Sigmoid colon (tissue), 4 donors: ENCODE results near the gene TIAM1.

ENCODE experiments used
- CTCF ChIP-seq, 4 experiments: fragments of 450-650 bp in 3 of 4; fragments of 200-600 bp in 1 of 4; IDR thresholded peaks; one replicate each; pipeline ENCODE4 v1.5.1; 2016 to 2019; ENCODE audit warnings: antibody characterized with exemption in 4 of 4, mild to moderate bottlenecking in 3 of 4, moderate library complexity in 2 of 4
- EP300 ChIP-seq, 4 donors: sonication (generic); formaldehyde crosslinking; IDR thresholded peaks; one replicate each; pipeline ENCODE4 v1.6.1; 2017; ENCODE audit warnings: antibody characterized with exemption in 4 of 4
- POLR2A ChIP-seq, 2 donors: fragments of 450-650 bp; IDR thresholded peaks; one replicate each; pipeline ENCODE4 v1.6.1; 2016; ENCODE audit warnings: antibody characterized with exemption in 2 of 2, mild to moderate bottlenecking in 2 of 2, moderate library complexity in 2 of 2
- POLR2AphosphoS5 ChIP-seq, 4 donors: sonication (generic); formaldehyde crosslinking; IDR thresholded peaks; one replicate each; pipeline ENCODE4 v1.6.1; 2017; ENCODE audit warnings: antibody characterized with exemption in 4 of 4

DNA sequence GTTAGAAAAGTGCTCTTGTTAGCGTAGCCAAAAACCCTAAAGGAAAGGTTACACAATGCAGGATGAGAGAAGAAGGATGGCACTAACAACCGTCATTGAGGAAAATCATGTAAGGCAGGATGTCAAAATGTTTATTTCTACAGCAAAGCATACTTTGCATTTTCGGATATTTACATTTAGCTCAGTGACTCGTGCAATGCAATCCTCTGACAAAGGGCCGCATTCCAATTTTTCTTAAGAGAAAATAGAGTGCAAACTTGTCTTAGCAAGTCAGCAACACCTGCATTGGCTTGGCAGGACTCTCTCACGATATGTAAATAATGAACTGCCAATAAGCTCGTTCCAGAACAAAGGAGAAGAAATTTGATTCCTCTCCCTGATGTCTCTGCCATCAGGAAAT lies 33.3 kb downstream of the TIAM1 start:
- TF ChIP-seq POLR2A (IDR thresholded peaks at IDR 0.05), result no peak
- TF ChIP-seq CTCF (IDR thresholded peaks at IDR 0.05), result no peak
- no peak for TF ChIP-seq POLR2AphosphoS5 (IDR thresholded peaks at IDR 0.05)
- TF ChIP-seq EP300 (IDR thresholded peaks at IDR 0.05), result no peak
